GM20431 (cell line): Measurements from ENCODE around the gene TFAM.

ENCODE experiments used
- in situ Hi-C: fragments of 300-500 bp; cut with MseI, MboI; formaldehyde crosslinking; loops from one replicate; pipeline ENCODE4 v1.15.0; 2020; ENCODE audit warnings: low sequenced_read_pairs; ENCODE audit not compliant: unreplicated experiment

Gene TFAM

GRCh38 chr10:58384999-58385783 lies at the start of gene TFAM:
Gene TFAM, plus strand, starts transcription at chr10:58385410. Its CDS starts 138 bp downstream, at chr10:58385548.
- in situ Hi-C loops: no loop called here

GRCh38 chr10:58336242-58336641 lies 49.0 kb upstream of the TFAM start:
- in situ Hi-C loops: no loop called here

- in situ Hi-C loops: no loop called here
Measured at GRCh38 chr10:58341422-58341821, 43.8 kb upstream of the TFAM start.

GRCh38 chr10:58341947-58342346 lies 43.3 kb upstream of the TFAM start:
- in situ Hi-C loops: no loop called here

- in situ Hi-C loops: no loop called here
Measured at GRCh38 chr10:58347967-58348366, 37.2 kb upstream of the TFAM start.

GRCh38 chr10:58348571-58349033 lies 36.6 kb upstream of the TFAM start:
- in situ Hi-C loops: no loop called here

- in situ Hi-C loops: no loop called here
Measured at GRCh38 chr10:58350023-58350422, 35.2 kb upstream of the TFAM start.

GRCh38 chr10:58350619-58351323 lies 34.4 kb upstream of the TFAM start:
- in situ Hi-C loops: no loop called here

- in situ Hi-C loops: no loop called here
Measured at GRCh38 chr10:58351616-58352578, 33.3 kb upstream of the TFAM start.

- in situ Hi-C loops: no loop called here
Measured at GRCh38 chr10:58352956-58353610, 32.1 kb upstream of the TFAM start.

GRCh38 chr10:58356756-58357155 lies 28.5 kb upstream of the TFAM start:
- in situ Hi-C loops: no loop called here

GRCh38 chr10:58358314-58358933 lies 26.8 kb upstream of the TFAM start:
- in situ Hi-C loops: no loop called here

- in situ Hi-C loops: no loop called here
Measured at GRCh38 chr10:58358947-58359346, 26.3 kb upstream of the TFAM start.

GRCh38 chr10:58359541-58359940 lies 25.7 kb upstream of the TFAM start:
- in situ Hi-C loops: no loop called here

GRCh38 chr10:58360412-58361004 lies 24.7 kb upstream of the TFAM start:
- in situ Hi-C loops: no loop called here

- in situ Hi-C loops: no loop called here
Measured at GRCh38 chr10:58361353-58361752, 23.9 kb upstream of the TFAM start.

GRCh38 chr10:58362027-58362789 lies 23.0 kb upstream of the TFAM start:
- in situ Hi-C loops: no loop called here

GRCh38 chr10:58367069-58367468 lies 18.1 kb upstream of the TFAM start:
- in situ Hi-C loops: no loop called here
